Left ventricle myocardium inferior (tissue), 1 donor: ENCODE data around the gene HOXA7. TPM values are rescaled to one million over a fixed set of nuclear protein-coding genes. Genes with fewer than 3 reads are reported as not detected.

Experiments used
- DNase-seq: peaks from one replicate; pipeline ENCODE4 v3.0.0-alpha.2; 2020
- H3K27ac ChIP-seq: fragments of 200-600 bp; replicated peaks from 2 replicates; pipeline ENCODE4 v1.8.0; 2021
- H3K27me3 ChIP-seq: fragments of 200-600 bp; 2 replicates; pipeline ENCODE4 v1.8.0; 2021; ENCODE audit warnings: low read depth
- H3K36me3 ChIP-seq: fragments of 200-600 bp; 2 replicates; pipeline ENCODE4 v1.8.0; 2021
- H3K4me1 ChIP-seq: fragments of 200-600 bp; 2 replicates; pipeline ENCODE4 v1.8.0; 2021
- H3K4me3 ChIP-seq: fragments of 200-600 bp; 2 replicates; pipeline ENCODE4 v1.8.0; 2021; ENCODE audit warnings: mild to moderate bottlenecking, moderate library complexity
- H3K9me3 ChIP-seq: fragments of 200-600 bp; replicated peaks from 2 replicates; pipeline ENCODE4 v1.8.0; 2021
- CTCF ChIP-seq: fragments of 200-600 bp; IDR thresholded peaks from 2 replicates; pipeline ENCODE4 v1.8.0; 2021; ENCODE audit warnings: antibody characterized with exemption, mild to moderate bottlenecking, borderline replicate concordance
- intact Hi-C: fragments of 100-400 bp; cut with micrococcal nuclease; formaldehyde crosslinking; loops from one replicate; pipeline ENCODE4 v1.11.0; 2022
- total RNA-seq: library from RNA; stranded (reverse); fragmentation: NEBNext Ultra II Directional; extraction: Animal tissue kit (Norgen Biotek cat#: 25700); gene quantifications from one replicate; pipeline ENCODE4 v1.2.1, GENCODE V29; 2021
- donor health status: DM: no; HTN: yes; CAD: no; lungs with severe emphysema.

HOXA7 gene
- total RNA-seq, 1 donor from 2014 or later: 0.36 TPM

- H3K27ac ChIP-seq: no peak overlapping the region
- TF ChIP-seq CTCF: no peak
- no peaks in the 10 kb centered on the region for H3K9me3 ChIP-seq
- H3K4me3 ChIP-seq: peak overlapping the region; percentile 55
- H3K36me3 ChIP-seq: no peaks in the 10 kb centered on the region
- intact Hi-C loops: no loop called here
- DNase-seq: no peak
- peaks cover 51% of the 10 kb centered on the region for H3K4me1 ChIP-seq
- peaks cover 100% of the 10 kb centered on the region for H3K27me3 ChIP-seq
These were observed 6.5 kb downstream of the HOXA7 start for GRCh38 chr7:27149842-27150567.

DNA sequence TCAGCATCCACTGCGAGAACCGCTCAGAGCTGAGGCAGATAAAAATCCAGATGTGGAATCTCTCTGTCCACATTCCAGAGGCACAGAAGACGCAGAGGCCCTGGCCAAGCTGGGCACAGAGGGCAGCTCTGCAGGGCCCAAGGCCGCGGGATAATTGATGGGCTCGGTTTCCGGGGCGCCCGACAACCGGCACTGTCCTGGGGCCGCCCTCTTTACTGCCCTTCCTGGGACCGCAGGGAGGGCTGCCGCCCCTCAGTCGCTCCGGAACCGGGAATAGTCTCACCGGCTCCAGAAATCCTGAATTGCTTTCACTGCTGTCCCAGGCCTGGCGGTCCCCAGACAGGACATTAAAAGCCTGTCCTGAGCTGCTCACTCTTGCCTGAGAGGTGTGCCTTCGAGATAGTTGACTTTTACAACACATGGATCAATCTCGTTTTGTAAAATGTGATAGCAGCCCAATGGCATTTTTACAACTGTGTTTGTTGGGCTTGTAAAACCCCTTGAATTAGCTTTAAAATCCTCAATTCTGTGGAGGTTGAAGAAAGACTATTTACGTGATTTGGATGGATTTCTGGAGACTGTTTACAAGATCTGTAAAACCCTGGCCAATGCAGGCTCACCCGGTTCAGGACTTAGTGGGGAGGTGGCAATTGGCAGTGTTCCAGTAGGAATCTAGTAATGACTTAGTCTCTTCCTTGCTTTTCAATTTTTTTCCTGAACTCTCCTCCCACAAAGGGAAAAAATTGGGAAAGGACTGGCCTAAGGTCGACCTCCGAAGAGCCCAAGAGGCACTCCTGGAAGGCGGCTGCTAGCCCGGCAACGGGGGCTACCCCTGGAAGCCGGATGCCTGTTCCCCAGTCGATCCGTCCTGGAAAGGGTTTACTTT lies 7.5 kb downstream of the HOXA7 start:
- H3K36me3 ChIP-seq: no peaks in the 10 kb centered on the region
- H3K9me3 ChIP-seq: no peaks in the 10 kb centered on the region
- intact Hi-C loops: no loop called here
- peaks cover 52% of the 10 kb centered on the region for H3K4me1 ChIP-seq
- H3K4me3 ChIP-seq: peak overlapping the region; percentile 54
- no peak for TF ChIP-seq CTCF
- DNase-seq: no peak
- peak overlapping the region; percentile 30 for H3K27ac ChIP-seq
- peaks cover 100% of the 10 kb centered on the region for H3K27me3 ChIP-seq

DNA sequence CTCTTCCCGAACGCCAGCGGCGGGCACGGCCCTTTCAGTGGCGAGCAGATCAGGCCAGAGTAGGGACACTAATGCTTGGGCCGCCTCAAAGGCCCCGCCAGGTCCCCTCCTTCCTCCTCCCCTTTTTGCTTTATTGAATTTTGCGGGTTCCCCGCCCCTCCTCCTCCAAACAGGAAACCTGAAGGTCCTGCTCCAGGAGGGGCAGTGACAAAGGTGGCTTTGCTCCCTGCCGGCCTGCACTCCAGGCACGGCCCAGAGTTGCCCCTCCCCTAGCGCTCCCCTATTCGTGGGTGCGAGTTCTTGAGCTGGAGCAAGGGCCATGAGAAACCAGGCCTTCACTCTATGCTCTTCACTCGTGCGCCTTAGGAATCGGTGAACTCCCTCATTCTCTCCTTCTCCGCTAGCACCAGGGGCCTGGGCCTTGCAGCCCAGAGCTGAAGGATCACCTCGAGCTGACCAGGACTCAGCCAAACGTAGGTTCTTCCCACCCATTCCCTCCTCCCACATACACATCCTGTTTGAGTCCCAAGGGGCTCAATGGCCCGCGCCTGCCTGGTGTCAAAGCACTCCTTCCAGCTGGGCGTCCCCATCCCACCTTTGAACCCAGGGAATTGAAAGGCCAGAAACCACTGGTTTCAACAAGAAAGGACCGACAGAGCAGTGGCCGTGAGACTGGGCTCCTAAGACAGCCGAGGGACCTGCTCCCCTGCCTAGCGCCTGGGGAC lies 8.3 kb downstream of the HOXA7 start:
- DNase-seq: no peak
- no peaks in the 10 kb centered on the region for H3K36me3 ChIP-seq
- H3K9me3 ChIP-seq: no peaks in the 10 kb centered on the region
- H3K27ac ChIP-seq: peak overlapping the region; percentile 30
- intact Hi-C loops: no loop called here
- H3K4me1 ChIP-seq: peaks cover 60% of the 10 kb centered on the region
- peak overlapping the region; percentile 54 for H3K4me3 ChIP-seq
- peaks cover 100% of the 10 kb centered on the region for H3K27me3 ChIP-seq
- no peak for TF ChIP-seq CTCF

- peaks cover 63% of the 10 kb centered on the region for H3K4me1 ChIP-seq
- H3K27ac ChIP-seq: peak within 1 kb of the TSS; percentile 30
- no peaks in the 10 kb centered on the region for H3K9me3 ChIP-seq
- intact Hi-C loops: no loop called here
- no peak for TF ChIP-seq CTCF
- peaks cover 100% of the 10 kb centered on the region for H3K27me3 ChIP-seq
- no peaks in the 10 kb centered on the region for H3K36me3 ChIP-seq
- no peak for DNase-seq
- peak within 1 kb of the TSS; percentile 54 for H3K4me3 ChIP-seq
These were observed 9.1 kb downstream of the HOXA7 start, which contains the start of gene HOXA6 for GRCh38 chr7:27147199-27148030. HOXA6 (minus strand) TSS chr7:27147774; CDS start chr7:27147749, 25 bp downstream.
